ENCODE data around the gene EIF3K.
A peak's percentile ranks its signal among the peaks of the same experiment; 100 is the strongest.

Gene EIF3K

DNA sequence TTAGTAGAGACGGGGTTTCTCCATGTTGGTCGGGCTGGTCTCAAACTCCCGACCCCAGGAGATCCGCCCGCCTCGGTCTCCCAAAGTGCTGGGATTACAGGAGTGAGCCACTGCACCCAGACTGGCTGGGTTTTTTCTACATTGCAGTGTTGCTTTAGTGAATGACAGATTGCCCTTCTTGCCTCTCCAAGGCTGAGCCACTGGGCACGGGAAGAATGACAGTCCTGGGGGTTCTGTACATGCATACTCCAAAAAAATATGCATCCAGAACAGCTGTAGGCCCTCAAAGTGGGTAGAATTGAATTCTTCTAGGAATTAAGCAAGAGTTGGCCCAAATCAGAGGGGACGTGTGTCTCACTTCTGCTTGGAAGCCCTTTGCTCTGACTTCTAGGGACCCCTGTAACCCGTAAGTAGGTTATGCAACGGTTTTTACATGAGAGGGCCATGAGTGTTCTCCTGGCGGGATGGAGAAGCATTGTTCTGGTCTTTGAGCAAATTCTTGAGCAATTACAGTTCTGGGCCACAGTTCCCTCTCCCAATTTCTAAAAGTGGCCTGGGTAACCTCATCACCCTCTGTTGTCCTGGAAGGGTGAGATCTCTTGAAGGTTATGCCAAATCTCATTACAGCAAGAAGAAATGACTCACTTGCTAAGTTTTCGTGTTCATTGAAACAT lies 32.1 kb downstream of the EIF3K start:
- DNase-seq: peak; percentile 13

DNA sequence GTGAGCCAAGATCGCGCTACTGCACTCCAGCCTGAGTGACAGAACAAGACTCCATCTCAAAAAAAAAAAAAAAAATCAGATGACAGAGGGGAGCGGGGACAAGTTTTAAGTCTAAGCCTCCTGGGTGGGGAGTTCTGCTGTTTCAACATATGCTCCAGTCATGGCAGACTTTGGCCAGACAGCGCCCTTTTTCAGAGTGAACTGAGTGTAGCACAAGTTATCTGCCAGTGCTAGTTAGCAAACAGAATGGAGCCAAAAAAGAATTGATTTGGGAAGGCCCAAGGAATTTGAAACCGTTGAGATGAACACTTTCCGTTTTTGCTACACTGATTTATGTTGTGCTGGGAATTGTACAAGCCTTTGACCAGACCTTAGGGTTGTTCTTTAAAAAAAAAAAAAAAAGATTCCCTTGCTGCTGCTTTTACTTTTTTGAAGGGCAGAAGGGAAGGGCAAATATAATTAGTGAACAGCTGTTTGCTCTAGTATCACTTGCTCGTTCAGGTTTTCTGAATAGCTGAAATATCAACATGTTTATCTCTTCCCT lies 34.1 kb downstream of the EIF3K start:
- DNase-seq: no peak

DNA sequence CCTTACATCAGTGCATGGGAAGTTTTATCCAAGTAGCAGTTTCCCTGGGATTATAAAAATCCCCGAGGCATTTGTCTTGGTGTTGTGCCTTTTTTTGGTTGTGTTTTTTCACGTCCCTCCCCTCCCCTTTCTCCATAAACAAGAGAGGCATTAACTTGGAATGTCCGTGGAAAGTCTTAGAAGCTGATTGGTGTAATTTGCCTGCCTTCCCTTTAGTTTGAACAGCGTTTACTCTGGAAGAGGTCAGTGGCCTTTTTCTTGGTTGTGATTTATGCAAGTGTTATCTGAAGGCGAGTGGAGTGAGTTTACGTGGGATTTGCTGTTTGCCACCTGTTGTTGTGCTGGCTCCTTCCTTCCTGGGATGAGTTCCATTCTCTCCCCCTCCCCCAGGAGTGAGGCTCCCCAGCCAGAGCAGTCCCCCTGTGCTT lies 35.7 kb downstream of the EIF3K start:
- no peak for DNase-seq

DNA sequence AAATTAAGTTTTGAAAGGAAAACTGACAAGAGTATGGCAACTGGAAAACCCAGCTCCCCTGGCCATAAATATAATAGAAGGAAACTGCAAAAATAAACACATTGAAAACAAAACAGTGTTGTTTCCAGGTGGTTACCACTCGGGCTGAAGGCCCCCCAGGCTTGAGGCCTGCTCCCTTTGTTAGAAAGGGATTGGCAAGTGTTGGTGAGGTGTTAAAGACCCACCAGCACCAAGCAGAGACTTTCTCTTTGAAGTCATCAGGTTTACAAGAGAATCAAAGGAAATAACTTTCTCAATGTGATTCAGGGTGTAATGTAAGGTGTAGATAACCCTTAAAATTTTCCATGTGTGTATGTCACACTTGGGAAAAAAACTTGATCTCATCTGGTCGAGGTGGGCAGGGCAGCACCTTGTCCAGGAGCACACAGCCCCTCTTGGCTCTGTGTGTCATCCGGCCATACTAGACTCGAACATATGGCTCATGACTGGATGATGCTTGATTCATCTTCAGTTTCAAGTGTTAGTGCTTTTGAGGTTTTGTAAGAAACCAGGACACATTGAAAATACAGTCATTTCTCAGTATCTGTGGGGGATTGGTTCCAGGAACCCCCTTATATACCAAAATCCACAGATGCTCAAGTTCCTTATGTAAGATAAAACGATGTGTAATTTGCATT lies 36.3 kb downstream of the EIF3K start:
- DNase-seq: no peak

DNA sequence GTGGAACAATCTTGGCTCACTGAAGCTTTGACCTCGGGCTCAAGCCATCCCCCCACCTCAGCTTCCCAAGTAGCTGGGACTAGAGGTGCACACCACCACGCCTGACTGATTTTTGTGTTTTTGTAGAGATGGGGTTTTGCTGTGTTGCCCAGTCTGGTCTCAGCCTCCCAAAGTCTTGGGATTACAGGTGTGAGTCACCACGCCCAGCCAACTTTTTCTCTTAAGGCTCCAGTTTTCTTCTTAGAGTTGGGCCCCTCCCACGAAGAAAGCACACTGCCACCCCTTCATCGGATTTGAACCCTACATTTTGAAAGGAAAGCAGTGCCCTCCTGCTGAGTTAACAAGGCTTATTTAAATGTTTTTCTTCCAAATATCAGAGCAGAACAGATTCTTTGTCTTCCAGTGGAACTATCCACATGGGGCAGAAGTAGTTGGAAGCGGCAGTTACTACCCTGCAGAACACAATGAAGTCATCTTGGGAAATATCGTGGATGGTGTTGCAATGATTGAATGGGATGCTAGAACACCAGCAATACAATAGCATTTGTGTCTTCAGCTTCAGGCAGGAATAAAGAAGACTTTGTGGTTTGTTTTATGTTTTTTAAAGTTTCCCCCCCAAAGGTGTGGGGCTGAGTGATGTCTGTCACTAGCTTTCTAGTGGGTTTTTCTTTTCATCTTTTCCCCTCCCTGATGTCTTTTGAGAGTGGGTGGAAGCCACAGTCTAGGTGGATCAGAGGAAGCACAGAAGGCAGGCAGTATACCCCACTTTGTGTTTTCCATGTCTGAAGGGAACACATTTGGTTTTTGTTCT lies 37.4 kb downstream of the EIF3K start:
- peak; percentile 27 for DNase-seq

DNA sequence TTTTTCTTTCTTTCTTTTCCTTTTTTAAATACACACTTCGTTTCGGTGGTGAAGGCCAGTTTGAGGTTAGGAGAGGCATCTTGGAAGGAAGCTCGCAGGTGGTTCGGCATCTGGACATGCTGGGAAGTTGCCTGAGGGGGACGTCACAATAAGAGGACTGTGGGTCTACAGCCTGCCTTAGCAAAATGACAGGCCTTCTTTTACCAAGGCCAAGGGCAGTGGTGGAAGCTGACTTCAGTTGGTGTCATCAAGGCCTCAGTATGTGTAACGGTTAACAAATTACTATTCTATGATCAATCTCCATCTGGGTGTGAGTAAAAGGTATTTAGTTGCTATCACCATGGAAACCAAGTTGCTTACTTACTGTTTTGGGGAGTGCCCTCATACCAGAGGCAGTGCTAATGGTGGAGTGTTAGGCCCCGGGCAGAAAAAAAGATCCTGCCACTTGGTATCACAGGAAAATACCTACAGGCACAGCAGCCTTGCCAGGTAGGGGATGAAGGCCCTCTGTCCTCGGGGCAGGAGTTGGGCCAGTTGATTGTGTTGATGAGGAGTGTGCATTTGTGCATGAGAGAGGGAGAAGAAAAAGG lies 38.7 kb downstream of the EIF3K start:
- DNase-seq: no peak

DNA sequence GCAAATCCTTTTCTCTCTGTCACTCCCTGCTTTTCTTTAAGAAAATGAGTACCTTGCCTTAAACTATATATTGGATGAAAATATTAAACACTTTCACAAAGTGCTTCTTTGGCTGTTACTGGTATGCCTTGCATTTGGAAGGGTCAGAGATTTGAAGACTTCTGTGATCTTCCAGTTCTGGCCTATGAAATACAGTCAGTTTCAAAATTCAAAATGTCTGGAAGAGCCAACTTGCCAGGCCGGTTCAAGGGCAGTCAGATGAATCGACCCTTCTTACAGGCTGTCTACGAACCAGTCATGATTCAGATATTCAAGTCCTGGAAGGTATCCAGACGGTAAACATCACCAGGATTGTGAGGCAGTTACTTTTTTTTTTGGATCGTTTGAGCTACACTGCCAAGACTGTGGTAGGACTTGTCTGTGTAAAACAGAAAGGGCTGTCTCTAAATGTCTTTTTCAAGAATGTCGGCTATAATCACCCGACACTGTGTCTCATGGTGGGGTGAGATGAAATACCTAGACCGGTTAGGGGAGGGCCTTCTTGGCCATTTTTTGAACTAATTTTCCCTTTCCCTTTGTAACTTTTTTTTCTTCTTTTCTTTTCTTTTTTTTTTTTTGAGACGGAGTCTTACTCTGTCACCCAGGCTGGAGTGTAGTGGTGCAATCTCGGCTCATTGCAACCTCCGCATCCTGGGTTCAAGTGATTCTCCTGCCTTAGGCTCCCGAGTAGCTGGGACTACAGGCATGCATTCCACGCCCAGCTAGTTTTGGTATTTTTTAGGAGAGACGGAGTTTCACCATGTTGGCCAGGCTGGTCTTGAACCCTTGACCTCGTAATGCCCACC lies 39.7 kb downstream of the EIF3K start:
- no peak for DNase-seq

DNA sequence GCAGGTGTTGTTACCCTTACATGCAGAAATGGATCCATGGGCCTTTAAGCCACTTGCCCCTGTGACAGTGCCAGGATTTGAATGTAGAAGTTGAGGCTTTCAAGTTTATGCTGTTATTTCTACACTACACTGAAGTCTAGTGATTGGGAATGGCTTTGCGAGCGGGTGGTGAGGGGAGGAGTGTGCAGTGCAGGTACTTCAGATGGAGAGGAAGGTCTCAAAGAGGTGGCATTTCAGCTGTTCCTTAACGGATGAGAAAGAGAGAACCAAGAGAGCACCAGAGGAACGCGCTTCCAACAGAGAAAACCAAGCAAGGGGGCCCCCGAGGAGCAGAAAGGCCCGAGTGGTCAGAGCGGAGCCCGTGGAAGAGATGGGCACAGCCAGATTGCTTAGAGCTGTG lies 41.7 kb downstream of the EIF3K start:
- DNase-seq: no peak

DNA sequence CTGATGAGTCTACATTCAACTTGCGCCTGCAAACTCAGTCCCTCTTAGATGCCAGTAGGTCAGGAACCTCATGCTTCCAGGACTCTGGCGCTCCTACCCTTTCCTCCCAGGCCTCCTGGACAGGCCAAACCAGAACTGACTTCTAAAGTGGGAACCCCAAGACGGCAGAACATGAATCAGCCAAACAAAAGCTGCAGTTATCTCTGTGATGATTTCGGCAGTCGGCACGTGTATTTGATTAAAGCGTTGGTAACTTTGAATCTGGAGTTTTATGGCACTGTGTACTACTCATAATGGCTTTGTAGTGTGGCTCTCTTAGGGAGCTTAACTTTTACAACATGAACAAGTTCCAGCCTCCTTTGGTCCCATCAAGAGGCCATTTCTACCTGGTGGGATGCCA lies 42.1 kb downstream of the EIF3K start:
- DNase-seq: no peak

DNA sequence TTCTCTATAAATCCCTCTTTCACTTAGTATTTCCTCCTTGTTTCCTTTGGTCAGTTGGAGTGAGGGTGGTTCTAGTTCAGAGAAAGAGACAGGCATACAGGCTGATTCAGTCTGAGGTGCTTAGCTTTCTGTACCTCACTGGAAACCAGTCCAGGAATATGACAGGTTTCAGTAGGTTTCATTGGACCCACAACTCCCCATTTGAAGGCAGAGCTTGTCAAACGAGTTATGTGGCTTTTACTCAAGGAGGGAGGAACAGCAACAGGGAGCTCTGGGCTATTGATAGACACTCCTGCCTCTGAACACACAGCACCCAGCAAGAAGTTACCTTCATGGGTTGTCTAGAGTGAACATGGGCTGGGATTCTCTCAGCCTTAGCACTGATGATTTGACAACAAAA lies 43.0 kb downstream of the EIF3K start:
- DNase-seq: no peak

DNA sequence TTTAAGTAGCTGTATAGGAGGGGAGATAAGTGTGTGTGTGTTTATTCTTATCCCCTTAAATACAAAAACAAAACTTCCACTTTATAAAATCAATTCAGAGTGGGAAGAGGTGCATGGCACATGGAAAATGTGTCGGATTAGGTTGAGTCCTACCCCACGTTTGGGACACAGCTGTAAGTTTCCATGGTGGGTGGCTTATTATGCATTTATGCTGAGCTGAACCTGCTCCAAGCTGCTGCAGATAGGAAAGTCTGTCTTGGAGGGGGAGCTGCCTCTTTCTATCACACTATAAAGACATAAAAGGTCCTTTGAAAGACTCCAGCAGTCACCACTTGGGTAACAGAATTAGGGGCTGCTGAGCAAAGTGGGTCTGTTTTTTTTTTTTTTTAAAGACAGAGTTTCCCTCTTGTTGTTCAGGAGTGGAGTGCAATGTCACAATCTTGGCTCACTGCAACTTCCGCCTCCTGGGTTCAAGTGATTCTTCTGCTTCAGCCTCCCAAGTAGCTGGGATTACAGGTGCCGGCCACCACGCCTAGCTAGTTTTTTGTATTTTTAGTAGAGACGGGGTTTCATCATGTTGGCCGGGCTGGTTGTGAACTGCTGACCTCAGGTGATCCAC lies 43.7 kb downstream of the EIF3K start:
- peak; percentile 44 for DNase-seq

DNA sequence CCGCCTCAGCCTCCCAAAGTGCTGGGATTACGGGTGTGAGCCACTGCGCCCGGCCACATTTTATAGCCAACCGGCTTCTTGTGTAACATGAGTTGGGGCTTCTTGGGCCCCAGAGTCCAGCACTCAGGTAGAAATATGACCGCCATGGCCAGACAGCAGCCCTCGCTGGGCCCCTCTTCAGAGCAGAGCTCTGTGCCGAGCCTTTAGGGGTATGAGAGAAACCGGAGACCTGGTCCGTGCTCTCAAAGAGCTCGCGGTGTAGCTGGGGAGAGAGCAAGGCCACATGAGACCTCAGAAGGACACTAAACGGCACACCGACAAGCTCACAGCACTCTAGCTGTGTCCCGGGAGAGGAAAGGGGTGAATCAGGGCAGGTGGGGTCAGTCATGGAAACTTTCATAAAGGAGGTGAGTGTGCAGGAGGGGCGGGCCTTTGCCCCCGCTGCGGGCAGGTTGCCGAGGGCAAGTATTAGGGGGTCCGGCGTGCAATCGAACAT lies 44.2 kb downstream of the EIF3K start:
- no peak for DNase-seq

DNA sequence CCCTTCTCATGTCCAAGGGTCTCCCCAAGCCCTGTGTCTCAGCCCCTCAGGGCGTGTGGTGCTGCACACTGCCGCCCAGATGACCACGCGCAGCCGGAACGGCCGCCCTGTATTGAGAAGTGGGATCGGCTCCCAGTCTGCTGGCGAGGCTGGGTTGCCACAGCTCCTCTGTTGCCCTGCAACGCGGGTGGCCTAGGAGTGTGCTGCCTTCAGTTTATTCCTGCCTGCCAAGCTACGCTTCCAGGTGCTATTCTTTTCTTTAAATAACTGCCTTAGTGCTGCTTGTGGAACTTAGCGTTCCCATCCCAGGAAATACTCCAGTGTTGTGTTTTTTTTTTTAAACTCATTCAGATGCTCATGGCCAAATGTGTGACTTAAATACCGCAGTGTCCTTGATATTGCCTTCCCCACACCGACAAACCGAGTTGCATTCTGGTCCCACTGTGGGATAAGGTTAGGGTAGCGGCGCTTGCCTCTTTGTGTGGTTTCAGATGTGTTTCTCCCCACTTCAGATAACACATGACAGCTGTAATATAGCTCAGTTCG lies 45.0 kb downstream of the EIF3K start:
- peak; percentile 70 for DNase-seq

DNA sequence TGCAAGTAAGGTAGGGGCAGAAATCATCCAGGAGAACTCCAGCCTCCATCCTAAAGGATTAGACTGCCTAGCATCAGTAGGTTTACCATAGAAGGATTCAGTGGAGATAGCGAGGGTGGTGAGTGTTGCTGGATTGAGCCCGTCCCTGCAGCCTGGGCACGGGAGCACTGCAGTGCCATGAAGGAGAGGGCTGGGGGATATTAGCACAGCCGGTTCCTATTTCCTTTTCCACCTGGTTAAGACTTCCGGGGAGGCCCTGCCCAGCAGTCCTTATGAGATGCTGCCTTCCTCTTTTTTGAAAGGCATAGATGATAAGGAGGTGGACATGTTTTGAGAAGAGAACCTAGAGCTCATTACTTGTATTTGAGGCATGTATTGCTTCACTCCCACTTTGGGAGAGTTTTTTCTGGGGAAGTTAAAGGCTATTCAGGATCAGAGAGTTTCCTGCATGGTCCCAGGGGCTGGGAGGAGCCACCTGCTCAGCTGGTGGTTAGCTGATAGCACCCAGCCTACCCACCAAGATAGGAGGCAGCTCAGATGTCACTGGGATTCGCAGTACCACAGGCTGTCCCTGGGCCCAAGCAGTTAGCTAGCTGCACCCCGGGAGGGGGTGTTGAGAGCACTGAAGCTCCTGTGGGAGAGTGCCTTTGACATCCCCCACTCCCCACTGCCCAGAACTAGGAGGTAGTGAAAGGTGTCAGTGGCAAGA lies 45.7 kb downstream of the EIF3K start:
- peak; percentile 98 for DNase-seq

DNA sequence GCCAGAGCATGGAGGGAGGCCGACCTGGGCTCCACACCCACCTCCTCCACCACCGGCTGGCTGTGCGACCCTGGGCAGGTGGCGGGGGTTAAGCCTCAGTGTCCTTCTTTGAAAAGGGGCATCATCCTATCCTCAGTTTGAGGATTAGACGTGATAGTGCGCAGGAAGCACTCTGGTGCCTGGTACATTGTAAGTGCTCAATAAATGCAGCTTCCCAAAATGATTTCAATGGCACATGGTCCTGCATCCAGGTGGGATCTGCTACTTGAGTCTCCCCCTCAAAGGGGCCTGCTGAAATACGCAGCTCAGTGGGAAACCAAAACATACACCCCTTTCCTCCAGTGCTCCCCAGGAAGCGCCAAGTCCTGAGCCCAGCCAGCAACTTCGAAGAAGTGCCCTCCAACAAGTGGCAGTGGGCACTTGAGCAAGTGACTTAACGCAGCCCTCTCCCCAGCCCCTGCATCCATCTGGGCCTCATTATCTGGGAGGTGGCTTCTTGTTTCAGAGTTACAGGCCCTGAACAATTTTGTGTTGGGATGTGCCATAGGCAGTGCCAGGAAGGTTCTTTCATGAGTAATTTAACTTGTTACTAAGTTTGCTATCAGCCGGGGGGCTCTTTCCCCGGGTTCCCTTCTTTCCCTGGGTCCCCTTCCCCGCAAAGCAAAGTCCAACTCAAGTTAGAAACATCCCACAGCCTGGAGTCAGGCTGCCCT lies 46.4 kb downstream of the EIF3K start:
- DNase-seq: no peak

DNA sequence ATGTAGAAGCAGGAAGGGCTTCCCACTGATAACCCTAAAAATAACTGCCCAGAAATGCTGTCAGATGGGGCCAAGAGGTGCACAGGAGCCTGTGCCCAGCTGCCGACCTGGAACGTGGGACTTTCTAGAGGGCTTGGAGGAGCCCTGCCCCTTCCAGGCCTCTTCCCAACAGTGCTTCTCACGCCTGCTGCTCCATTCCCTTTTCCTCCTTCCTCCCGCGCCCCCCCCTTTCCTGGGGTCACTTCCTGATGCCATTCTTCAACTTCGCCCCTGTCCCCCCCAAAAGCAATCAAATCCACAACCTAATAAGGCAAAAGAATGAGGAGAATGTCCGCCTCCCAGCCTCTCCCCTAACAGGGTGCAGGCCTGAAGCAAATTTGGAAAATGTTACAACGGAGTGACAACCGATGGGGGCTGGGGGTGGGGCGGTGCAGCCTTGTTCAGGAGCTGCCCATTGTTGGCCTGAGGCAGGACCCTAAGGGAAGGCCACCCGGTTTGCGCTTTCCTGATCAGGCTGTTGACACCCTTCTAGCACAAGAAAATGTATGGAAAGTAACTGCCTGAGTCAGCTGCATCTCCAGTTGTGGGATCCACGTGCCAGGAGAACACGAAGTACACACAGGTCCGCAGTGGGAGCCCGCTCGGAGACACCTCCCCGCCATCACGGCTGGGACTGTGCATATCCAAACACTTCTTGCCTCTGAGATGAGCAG lies 47.1 kb downstream of the EIF3K start:
- no peak for DNase-seq

DNA sequence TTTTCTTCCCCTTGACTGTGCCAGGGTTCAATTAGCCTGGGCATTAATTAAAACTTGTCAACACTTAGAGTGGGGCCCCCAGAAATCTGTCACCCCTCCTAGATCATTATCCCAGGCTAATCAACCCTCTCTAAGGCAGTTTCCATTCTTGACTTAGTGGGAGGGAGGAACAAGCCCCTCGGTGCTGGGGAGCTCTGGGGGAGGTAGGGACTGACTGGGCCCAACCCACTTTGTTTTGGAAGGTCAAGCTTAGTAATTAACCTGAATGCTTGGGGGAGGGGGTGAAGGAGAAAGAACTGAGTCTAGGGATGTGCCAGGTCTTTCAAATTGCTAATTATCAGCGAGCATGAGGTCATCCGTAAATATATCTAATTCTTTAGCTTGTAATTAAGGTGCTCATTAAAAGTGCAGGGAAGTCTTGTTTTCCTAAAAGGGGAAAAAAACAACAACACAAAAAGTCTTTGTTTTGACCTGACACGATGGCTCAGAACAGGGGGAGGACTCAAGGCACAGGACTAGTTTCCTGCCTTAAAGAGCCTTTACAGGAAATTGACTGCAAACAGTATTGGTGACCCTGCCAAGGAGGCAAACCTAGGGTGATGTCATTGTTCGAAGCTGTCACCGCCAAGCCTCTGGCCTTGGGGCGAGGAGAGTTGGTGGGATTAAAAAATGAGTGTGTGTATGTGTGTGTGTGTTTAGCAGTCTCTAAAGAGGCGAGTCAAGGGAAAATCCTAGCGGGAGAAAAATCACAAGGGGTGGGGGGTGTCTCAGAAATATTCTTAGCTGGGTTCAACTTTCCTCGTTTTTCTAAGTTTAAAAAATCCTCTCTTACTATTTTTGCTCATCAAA lies 47.9 kb downstream of the EIF3K start:
- no peak for DNase-seq

DNA sequence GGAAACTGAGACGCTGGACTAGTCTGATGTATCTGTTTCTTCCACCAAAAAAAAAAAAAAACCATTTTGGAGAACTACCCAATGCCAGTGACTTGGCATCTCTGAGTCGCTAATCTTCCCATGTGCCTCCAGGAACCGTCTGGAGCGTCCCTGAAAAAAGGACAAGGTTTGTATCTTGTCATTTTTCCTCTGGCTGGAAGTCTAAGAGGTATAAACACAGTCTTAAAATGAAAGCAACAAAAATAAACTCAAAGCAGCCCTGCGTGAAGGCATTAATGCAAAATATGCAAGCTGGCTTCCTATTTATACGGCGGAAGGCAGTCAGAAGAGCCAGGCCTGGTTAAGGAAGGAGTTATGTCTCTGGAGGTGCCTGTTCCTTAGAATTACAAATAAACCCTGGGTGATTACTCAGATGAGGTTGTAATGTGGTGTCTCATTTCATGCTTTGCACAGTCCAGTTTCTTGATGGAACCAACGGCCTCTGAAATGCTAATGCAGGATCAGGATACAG lies 48.7 kb downstream of the EIF3K start:
- no peak for DNase-seq
